ENCODE measurements around the gene TRAF3IP3.

TRAF3IP3 gene

DNA sequence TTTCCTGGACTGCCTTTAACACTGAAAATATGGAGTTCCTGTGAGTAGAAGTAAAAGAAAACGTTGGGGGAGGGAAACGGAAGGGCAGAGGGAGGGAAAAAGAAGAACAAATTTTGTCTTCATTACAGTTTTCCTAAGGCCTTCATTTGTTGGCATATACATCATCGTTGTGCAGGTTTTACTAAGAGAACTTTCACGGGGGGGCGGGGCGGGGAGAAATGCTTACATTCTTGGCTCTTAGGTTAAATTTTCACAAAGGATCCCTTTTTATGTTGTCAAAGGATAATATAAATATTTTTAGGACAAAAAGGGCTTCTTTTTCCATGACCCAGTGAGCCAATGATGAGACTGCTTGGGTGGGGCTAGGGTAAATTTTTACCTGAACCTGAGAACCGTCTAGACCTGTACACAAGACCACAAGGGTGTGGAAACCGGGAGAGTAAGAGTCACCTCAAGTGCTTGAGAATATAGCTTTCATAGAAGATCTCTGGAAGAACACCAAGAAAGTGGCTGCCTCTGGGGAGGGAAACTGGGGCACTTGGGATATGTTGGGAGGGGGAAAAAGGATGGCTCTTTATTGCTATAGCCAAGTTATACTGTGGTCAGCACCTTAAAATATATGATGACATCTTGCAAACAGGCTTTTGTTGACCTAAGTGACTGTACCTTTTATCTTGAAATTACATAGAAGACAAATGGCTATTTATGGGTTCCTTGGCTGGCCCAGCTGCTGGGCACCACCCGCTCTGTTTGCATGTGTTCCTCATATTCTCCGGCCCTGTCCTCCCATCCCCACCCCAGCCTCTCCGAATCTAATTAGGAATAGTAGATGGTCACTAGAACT is 70.0 kb downstream of the TRAF3IP3 start:
- TF ChIP-seq, protein P1, sequence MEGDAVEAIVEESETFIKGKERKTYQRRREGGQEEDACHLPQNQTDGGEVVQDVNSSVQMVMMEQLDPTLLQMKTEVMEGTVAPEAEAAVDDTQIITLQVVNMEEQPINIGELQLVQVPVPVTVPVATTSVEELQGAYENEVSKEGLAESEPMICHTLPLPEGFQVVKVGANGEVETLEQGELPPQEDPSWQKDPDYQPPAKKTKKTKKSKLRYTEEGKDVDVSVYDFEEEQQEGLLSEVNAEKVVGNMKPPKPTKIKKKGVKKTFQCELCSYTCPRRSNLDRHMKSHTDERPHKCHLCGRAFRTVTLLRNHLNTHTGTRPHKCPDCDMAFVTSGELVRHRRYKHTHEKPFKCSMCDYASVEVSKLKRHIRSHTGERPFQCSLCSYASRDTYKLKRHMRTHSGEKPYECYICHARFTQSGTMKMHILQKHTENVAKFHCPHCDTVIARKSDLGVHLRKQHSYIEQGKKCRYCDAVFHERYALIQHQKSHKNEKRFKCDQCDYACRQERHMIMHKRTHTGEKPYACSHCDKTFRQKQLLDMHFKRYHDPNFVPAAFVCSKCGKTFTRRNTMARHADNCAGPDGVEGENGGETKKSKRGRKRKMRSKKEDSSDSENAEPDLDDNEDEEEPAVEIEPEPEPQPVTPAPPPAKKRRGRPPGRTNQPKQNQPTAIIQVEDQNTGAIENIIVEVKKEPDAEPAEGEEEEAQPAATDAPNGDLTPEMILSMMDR (IDR thresholded peaks at IDR 0.05; ENCODE audit: low read depth, low read length) = no peak
- DNase-seq (ENCODE audit: extremely low read depth, low read depth) = no peak

DNA sequence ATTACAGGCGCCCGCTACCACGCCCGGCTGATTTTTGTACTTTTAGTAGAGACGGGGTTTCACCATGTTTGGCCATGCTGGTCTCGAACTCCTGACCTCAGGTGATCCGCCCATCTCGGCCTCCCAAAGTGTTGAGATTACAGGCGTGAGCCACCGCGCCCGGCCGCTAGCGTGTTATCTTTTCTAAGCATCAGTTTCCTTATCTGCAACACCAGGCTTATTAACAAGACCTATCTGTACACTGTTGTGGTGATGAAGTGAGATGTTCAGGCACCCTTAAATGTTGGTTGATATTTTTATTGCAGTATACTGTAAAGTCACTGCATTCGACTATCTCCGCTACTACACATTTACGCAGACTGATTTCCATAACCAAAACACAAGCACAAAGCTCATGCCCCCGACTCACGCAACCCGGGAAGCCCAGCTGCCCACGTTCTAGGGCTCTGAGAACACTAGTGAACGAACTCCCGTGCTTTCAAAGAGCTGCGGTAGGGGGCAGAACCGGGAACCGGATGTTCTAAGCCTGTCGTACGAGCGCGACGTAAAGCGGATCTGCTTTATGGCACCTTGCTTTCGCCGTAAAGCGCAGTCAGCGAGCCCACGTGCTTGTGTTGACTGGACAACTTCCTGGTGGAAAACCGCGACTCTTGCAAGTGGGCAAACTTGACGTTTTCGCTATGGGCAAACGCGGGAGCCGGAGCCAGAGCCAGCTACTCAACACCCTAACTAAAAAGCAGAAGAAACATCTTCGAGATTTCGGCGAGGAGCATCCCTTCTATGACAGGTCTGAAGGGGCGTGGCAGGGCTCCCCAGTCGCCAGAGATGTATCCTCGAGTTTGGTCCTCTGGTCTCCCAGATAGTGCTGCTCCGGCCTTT is 71.8 kb downstream of the TRAF3IP3 start, which contains the start of gene UTP25:
TSS of gene UTP25 (plus strand) at position 589 of the 879 bp plus-strand sequence. CDS start at position 681, 92 bp downstream.
- DNase-seq (ENCODE audit: extremely low read depth, low read depth) = peak; percentile 91
- TF ChIP-seq, protein P1 (IDR thresholded peaks at IDR 0.05; ENCODE audit: low read depth, low read length) = peak; percentile 81

DNA sequence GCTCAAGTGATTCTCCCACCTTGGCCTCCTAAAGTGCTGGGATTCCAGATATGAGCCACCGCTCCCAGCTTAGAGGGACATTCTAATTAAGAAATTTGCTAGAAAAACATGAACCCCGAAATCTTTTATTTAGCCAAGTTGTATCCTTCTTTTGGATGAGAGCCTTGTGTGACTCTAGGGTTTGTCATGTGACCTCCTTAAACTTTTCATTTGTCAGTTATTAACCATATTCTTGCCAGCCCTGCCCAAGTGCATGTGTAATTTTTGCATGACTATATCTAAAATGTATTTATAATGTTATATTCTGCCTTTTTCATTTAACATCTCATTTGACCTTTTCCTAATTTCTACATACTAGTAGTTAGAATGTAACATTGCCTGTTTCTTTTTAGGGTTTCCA is 73.9 kb downstream of the TRAF3IP3 start:
- TF ChIP-seq, protein P1 (IDR thresholded peaks at IDR 0.05; ENCODE audit: low read depth, low read length) = no peak
- DNase-seq (ENCODE audit: extremely low read depth, low read depth) = no peak

DNA sequence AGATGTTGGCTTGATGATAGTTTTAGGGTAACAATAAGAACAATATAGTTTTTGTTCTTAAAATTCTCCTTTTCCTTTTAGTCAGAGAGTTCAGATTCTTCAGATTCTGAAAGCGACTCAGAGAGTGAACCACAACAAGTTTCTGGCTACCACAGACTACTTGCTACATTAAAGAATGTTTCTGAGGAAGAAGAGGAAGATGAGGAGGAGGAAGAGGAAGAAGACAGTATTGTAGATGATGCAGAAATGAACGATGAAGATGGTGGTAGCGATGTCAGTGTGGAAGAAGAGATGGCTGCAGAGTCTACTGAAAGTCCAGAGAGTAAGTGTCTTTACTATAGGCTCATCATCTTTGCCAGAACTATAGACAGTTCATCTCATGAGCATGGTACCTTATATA is 74.9 kb downstream of the TRAF3IP3 start:
- TF ChIP-seq, protein P1 (IDR thresholded peaks at IDR 0.05; ENCODE audit: low read depth, low read length) = no peak
- no peak for DNase-seq (ENCODE audit: extremely low read depth, low read depth)

DNA sequence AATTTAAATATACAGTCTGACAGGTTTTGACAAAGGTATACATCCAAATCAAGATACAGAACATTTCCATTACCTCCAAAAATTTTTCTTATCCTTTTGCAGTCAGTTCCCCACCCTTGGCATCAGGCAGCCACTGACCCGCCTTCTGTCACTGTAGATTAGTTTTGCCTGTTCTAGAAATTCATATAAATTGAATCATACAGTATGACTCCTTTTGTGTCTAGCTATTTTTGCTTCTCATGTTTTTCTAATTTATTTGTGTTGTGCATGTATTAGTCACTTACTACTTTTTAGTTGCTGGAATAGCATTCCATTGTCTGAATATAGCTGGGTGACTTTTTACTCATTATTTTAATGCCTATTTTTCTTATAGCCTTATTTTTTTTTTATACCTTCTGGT is 75.8 kb downstream of the TRAF3IP3 start:
- TF ChIP-seq, protein P1 (IDR thresholded peaks at IDR 0.05; ENCODE audit: low read depth, low read length) = no peak
- DNase-seq (ENCODE audit: extremely low read depth, low read depth) = no peak
